ENCODE measurements around the gene CGNL1. TPM values are rescaled to one million over a fixed set of nuclear protein-coding genes. Genes with fewer than 3 reads are reported as not detected.
A peak's percentile ranks its signal among the peaks of the same experiment; 100 is the strongest.

CGNL1 gene
- total RNA-seq, 1 experiment from 2014 or later, result 34.6 TPM

- Histone ChIP-seq H3K79me1 (ENCODE audit: insufficient read depth, low read depth, low read length, poor library complexity, severe bottlenecking) (no peaks in the 10 kb centered on the region), H4K20me1 (ENCODE audit: control insufficient read depth, insufficient read depth, insufficient read length) (no peaks in the 10 kb centered on the region), H3K56ac (ENCODE audit: insufficient read length, low read depth, low read length) (no peak overlapping the region), H3K18ac (ENCODE audit: insufficient read length, low read depth, low read length) (no peak overlapping the region), H3K4me1 (ENCODE audit: insufficient read depth, low read length) (no peaks in the 10 kb centered on the region), H2AFZ (ENCODE audit: low read length) (no peak overlapping the region), H4K91ac (ENCODE audit: insufficient read length, low read depth, low read length) (no peak overlapping the region), H3T11ph (ENCODE audit: low read length) (no peak overlapping the region), H2BK12ac (ENCODE audit: insufficient read length, low read depth, low read length) (no peak overlapping the region), H3K23me2 (ENCODE audit: insufficient read length, low read depth, low read length, poor library complexity, severe bottlenecking) (no peaks in the 10 kb centered on the region), H2AK5ac (ENCODE audit: insufficient read length, low read length) (no peak overlapping the region), H3K14ac (ENCODE audit: insufficient read depth, low read length) (no peak overlapping the region), H2BK5ac (ENCODE audit: insufficient read length, low read length) (no peak overlapping the region), H3K79me2 (ENCODE audit: insufficient read depth, low read length) (no peaks in the 10 kb centered on the region), H2BK20ac (ENCODE audit: low read depth, low read length, poor library complexity, severe bottlenecking) (no peak overlapping the region), H3K4me2 (ENCODE audit: insufficient read depth, insufficient read length, low read length) (no peak overlapping the region), H3K9me3 (ENCODE audit: control insufficient read depth, low read depth, low read length) (no peaks in the 10 kb centered on the region), H3K23ac (ENCODE audit: insufficient read length, low read depth, low read length) (no peak overlapping the region), H4K8ac (replicated peaks; ENCODE audit: insufficient read length, low read depth, low read length) (no peak overlapping the region), H3K27ac (ENCODE audit: insufficient read length, low read depth, low read length) (no peak overlapping the region), H4K5ac (ENCODE audit: insufficient read length, low read depth, low read length) (no peak overlapping the region), H2BK15ac (ENCODE audit: low read depth, low read length) (no peak overlapping the region), H3K27me3 (ENCODE audit: insufficient read depth, low read length) (no peaks in the 10 kb centered on the region), H2BK120ac (ENCODE audit: low read depth, low read length, poor library complexity, severe bottlenecking) (no peak overlapping the region), H3K9ac (ENCODE audit: extremely low read depth, insufficient read length, low read length) (no peak overlapping the region), H3K4ac (ENCODE audit: low read depth, low read length) (no peak overlapping the region)
- Mint-ChIP-seq H3K27me3 (ENCODE audit: low read depth) (no peaks in the 10 kb centered on the region), H3K27ac (peak overlapping the region; percentile 30 to 85 (median 73); a peak in 4 of 7 replicates), H3K4me1 (peaks cover 15% of the 10 kb centered on the region in 2 experiments), H3K9me3 (no peaks in the 10 kb centered on the region), H3K4me3 (no peak overlapping the region), H3K36me3 (ENCODE audit: insufficient read depth in 1 of 3, low read depth in 3 of 3) (peaks cover 5 to 10% (median 7%) of the 10 kb centered on the region in 3 experiments; a peak in 6 of 7 replicates)
- no peak for TF ChIP-seq CTCF (conservative IDR thresholded peaks at IDR 0.05)
- no CpG with 5 or more reads among the region's 2 CpGs for WGBS (ENCODE audit: extremely low coverage, insufficient read length, low lambda C conversion rate)
- peak; percentile 86 for DNase-seq
These were observed 109.6 kb downstream of the CGNL1 start for GRCh38 chr15:57485869-57486268.
